ENCODE data around the gene SLC2A13.

The SLC2A13 gene

DNA sequence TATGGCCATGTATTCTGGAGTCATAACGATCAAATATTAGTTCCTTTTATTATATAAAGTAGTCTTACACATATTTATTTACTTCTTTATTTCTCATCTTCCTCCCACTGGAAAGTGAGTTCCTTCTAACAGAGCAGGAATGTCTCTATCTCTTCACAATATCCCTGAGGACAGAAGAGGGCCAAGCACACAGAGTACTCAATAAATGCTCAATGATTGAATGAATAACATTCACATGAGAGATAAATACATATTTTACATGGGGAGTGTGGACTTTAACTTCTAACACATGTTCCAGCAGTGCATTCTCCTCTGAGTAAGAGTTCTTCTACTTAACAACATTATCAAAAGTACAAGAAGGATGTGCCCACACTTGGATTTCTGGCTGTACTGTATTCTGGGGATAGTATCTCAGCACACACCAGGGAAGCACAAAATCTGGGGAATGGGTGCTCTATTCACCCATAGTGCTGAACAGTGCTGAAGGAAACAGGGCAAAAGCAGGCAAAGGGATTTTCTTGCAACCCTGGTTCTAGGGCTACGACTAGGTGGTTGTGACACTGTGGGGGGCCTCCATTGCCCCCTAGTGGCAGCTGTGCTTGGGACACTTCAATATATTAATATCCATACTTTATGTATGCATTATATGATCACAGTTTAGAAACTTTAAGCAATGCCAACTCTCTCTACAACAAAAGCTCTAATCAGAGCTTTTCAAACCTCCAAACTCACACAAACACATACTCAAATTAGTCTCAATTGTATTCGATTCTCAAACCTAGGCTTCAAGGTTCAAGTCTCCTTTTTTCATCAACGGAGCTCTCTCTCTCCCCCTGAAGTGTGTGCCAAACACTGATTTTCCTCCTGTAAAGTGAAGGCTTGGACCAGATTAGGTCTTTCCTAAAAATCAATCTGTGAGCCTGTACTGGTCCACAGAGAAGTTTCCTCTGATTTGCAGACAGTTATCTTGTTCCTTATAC, 115.5 kb downstream of the SLC2A13 start:
- DNase-seq (ENCODE audit: low read depth): peak; percentile 44

GRCh38 chr12:39989501-39989900, 116.4 kb downstream of the SLC2A13 start:
- no peak for DNase-seq (ENCODE audit: low read depth)

- DNase-seq (ENCODE audit: low read depth): no peak
Measured at GRCh38 chr12:39988574-39988973, 117.3 kb downstream of the SLC2A13 start.

- DNase-seq (ENCODE audit: low read depth): no peak
Measured at GRCh38 chr12:39986674-39987073, 119.2 kb downstream of the SLC2A13 start.

- no peak for DNase-seq (ENCODE audit: low read depth)
Measured at GRCh38 chr12:39984670-39985069, 121.2 kb downstream of the SLC2A13 start.

GRCh38 chr12:39975374-39975918, 130.4 kb downstream of the SLC2A13 start:
- DNase-seq (ENCODE audit: low read depth): no peak

- peak; percentile 26 for DNase-seq (ENCODE audit: low read depth)
Measured at GRCh38 chr12:39972119-39972518, 133.8 kb downstream of the SLC2A13 start.

- DNase-seq (ENCODE audit: low read depth): no peak
Measured at GRCh38 chr12:39971348-39971747, 134.5 kb downstream of the SLC2A13 start.

GRCh38 chr12:39966721-39967120, 139.2 kb downstream of the SLC2A13 start:
- no peak for DNase-seq (ENCODE audit: low read depth)

DNA sequence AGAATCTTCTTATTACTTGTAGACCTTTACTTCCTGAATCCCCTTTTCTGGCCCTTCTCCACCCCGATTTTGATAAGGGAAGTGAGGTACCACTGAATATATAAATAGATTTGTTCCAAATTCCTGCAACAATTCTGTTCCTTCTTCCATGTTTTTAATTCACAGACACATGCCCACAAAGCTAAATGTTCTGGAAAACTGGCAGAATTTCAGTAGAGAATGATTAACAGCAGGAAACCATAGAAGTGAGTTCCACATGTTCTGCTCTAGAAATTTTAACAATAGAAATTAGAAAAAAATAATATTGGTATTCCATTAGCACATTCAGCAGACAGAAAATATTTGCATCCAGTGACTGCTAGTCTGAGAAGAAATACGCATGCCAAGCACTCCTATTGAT, 139.6 kb downstream of the SLC2A13 start:
- no peak for DNase-seq (ENCODE audit: low read depth)

GRCh38 chr12:39959467-39959866, 146.4 kb downstream of the SLC2A13 start:
- no peak for DNase-seq (ENCODE audit: low read depth)

- no peak for DNase-seq (ENCODE audit: low read depth)
Measured at GRCh38 chr12:39959031-39959430, 146.8 kb downstream of the SLC2A13 start.

GRCh38 chr12:39958377-39958776, 147.5 kb downstream of the SLC2A13 start:
- no peak for DNase-seq (ENCODE audit: low read depth)

DNA sequence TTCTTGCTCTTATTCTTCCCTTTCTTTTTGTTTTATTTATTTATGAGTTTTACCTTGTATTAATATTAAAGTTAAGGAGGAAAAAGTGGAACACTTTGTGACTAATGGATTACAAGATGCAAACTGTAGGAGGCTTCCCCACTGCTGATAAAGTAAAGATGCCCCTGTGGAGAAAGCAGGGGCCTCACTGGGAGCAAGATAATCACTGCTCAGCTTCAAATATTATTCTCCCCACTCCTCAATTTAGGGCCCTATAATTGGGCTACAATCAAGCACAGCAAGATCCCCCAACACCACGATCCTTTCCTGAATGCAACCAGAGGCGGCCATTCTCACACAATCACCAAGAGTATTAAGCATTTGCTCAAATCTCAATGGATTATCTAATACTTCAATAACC, 149.2 kb downstream of the SLC2A13 start:
- DNase-seq (ENCODE audit: low read depth): no peak

DNA sequence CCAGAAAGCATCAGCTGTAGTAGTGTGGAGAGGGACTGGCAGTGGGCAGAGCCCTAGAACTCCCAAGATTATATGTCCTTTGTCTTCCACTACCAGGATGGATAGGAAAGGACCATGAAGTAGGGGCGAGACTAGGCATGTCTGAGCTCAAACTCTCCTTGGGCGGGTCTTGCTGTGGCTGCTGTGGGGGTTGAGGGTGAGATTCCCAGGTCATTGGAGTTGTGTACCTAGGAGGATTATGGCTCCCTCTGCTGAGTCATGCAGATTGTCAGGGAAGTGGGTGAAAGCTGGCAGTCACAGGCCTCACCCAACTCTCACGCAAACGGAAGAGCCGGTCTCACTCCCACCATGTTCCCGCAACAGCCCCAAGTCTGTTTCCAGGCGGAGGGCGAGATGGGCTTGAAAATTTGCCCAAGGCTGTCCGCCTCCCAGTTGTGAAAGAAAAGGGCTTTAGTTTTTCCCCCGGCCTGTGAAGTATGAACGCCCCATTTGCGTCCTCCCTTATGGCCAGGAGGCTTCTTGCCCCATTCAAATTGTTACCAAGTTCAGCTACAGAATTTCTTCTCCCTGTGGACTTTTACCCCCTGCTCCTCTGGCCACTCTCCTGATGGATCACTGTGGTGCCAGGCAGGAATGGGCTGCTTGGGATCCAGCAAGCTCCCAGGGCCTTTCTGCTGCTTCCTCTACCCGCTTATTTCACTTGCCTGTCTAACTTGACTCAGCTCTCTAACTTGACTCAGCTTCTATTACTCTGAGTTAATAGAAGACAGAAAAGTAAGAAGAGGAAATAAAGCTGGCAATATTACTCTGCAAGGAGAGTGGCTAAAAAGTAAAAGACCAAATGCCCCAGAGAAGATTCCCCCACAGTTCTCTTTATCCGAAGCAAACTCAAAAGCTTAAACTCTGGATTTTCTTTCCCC, 159.3 kb downstream of the SLC2A13 start:
- DNase-seq (ENCODE audit: low read depth): no peak

GRCh38 chr12:39937119-39937518, 168.8 kb downstream of the SLC2A13 start:
- DNase-seq (ENCODE audit: low read depth): no peak

DNA sequence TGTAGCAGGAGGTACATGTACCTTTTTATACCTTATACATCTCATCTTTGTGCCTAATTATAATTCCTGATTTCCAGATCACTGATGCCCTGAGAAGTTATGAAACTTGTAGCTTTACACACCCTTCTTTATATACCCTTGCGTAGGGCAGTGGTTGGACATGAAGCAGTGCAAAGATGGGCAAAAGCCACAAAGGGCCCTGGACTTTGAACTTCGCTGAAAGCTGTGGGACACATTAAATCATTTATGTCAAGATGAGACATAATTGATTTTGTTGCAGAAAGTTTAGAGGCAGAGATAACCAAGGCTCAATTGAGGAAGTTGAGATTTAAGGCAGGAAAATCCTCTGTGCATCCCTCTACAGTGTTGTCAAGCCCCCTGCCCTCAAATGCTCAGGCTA, 170.0 kb downstream of the SLC2A13 start:
- DNase-seq (ENCODE audit: low read depth): no peak

DNA sequence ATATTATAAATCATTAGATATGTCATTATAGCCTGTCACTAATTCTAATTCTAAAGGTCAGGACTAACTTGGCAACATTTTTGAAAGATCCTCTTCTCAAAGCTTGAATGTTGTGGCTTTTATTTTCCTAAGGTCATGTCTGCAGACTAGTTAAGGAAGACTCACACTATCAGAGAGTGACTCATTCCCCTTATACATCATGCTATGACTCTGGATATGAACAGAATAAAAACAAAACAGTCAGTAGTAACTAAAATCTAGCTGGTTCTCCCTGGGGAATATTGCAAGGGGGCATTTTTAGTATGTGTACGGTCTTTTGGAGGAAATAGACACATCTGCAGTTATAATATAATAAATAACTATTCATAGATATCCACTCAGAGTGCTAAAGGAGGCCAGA, 170.6 kb downstream of the SLC2A13 start:
- DNase-seq (ENCODE audit: low read depth): peak; percentile 8

DNA sequence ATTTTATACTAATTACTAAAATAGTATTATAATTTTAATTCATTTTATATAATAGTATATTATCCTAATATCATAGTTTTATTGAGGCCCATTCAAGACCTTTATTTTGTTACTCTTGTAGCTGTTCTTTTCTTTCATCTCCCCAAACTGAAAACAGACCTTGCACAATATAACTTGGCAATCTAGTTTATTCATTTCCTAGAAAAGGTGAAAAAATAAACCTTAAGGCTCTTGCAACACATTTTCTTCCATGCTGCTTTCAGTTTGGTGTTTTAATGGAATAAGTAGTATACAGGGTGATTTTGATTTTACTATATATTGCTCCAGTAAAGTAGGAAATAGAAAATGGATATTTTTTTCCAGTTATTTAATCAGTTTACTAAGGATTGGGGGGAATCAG, 174.0 kb downstream of the SLC2A13 start:
- DNase-seq (ENCODE audit: low read depth): no peak

DNA sequence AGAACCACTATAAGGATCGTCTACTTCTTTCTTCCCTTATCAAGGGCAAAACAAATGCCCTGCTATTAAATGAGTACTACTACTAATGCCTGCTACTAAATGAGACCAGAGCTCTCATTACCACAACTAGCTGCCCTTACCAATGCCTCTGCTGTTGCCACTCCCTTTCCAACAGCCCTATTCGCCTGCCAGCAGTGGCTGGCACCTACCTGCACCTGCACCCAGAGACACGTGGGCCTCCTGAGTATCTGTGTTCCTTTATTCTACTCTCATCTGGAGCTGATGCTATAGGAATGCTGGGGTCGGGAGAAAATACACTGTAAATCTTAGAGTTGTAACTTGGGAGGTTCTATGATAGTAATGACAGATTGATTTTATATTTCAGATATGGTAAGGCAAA, 174.7 kb downstream of the SLC2A13 start:
- no peak for DNase-seq (ENCODE audit: low read depth)

DNA sequence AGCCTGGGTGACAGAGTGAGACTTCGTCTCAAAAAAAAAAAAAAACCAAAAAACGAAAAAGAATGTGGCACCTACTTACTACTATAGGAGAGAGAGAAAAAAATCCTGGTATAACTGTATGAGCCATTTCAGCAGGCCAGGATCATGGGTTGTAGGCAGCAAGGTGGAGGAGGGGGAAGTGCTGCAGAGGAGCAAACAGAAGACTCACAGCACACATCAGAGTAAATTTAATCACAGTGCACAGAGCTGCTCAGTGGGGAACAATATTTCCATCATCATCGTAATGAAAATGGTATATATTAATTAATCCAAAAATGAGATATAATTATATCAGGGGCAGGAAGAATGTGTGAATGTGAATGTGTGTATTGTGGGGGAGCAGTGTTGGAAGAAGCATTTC, 175.8 kb downstream of the SLC2A13 start:
- DNase-seq (ENCODE audit: low read depth): no peak

- no peak for DNase-seq (ENCODE audit: low read depth)
Measured at GRCh38 chr12:39928181-39928899, 177.5 kb downstream of the SLC2A13 start.

Measured in EH (cell line).